Measurements from ENCODE around the gene MT1A.

DNA sequence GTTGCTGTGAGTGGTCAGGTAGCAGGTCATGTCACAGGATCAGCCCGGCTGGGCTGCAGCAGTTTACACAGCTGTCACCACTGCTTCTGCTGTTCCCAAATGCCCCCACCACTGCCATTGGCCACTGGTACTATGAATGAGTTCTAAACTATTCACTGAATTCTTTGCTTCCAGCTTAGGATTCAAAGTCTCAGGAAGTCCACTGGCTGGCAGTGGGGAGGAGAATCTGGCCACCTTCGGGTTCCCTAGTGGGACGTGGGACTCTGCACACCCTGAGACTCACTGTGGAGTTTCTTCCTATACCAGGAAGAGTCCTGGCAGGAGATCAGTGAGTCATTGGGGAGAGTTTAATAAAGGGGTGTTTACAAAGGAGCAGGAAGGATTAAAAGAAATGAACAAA lies 50.7 kb downstream of the MT1A start:
- TF ChIP-seq, protein P1, sequence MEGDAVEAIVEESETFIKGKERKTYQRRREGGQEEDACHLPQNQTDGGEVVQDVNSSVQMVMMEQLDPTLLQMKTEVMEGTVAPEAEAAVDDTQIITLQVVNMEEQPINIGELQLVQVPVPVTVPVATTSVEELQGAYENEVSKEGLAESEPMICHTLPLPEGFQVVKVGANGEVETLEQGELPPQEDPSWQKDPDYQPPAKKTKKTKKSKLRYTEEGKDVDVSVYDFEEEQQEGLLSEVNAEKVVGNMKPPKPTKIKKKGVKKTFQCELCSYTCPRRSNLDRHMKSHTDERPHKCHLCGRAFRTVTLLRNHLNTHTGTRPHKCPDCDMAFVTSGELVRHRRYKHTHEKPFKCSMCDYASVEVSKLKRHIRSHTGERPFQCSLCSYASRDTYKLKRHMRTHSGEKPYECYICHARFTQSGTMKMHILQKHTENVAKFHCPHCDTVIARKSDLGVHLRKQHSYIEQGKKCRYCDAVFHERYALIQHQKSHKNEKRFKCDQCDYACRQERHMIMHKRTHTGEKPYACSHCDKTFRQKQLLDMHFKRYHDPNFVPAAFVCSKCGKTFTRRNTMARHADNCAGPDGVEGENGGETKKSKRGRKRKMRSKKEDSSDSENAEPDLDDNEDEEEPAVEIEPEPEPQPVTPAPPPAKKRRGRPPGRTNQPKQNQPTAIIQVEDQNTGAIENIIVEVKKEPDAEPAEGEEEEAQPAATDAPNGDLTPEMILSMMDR (IDR thresholded peaks at IDR 0.05 in 2 of 3, conservative IDR thresholded peaks at IDR 0.05 in 1 of 3; ENCODE audit: borderline replicate concordance in 1 of 3, insufficient read depth in 1 of 3, low read depth in 2 of 3, low read length in 2 of 3) = no peak
- no peak for TF ChIP-seq POLR2AphosphoS5 (IDR thresholded peaks at IDR 0.05; ENCODE audit: low read depth, low read length)

All from HCT116 (cell line).